Cerebellar cortex (tissue), 1 donor: Measurements from ENCODE around the gene GJD2.
A peak's percentile ranks its signal among the peaks of the same experiment; 100 is the strongest.

Experiments used
- DNase-seq: peaks from one replicate; pipeline ENCODE4 v3.0.0-alpha.2; 2015; ENCODE audit warnings: low spot score

Gene GJD2

DNA sequence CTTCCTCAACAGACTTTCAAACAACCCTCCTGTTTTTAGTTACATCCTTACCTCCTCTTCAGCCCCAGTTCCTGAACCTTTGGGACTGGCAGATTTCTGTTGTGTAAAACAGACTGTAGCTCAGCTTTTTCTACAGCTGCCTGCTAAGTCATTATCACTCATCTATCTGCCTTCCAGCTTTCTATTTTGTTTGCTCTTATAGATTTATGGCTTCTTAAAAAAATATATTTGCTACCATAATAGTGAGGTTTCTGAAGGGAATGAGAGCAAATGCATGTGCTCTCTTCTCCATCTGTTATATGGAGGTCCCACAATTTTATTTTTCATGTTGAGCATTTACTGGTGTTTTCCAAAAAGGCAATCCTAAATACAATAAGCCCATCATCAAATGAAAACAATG is 18.2 kb upstream of the GJD2 start:
- DNase-seq, result no peak

GRCh38 chr15:34772312-34772711 is 17.5 kb upstream of the GJD2 start:
- DNase-seq, result no peak

DNA sequence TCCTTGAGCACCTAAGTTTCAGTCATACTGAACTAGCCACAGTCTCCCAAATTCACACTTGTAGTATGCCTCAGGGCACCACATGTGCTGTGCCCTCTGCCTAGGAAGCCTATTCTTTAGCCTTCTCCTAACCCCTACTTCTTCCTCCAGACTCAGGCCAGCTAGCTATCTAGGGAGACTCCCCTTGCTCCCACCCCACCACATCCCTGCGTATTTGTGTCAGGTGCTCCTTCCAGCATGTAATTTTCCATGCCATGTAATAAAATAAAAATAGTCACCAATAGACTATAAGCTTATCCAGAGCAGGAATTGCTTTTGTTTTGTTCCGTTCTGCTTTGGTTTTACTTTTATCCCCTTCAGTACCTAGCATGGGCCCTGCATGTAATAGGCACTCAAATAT is 14.9 kb upstream of the GJD2 start:
- DNase-seq, result no peak

DNA sequence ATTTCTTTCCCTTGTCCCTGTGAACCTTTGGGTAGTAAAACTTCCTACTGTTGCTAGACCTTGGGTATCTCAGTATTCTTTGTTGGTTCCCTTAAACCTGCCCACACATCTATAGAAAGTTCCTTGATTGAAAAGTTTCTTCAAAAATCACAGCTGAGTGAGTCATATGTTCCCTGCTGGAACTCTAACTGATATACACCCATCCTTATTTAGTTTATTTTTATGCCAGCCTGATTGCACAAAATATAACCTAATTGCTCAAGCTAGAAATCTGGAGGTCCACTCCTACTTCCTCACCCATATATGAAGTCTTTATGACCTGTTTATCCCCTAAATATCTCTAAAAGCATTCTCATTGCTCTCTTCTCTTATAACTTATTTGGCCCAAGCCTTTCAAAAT is 13.7 kb upstream of the GJD2 start:
- no peak for DNase-seq

GRCh38 chr15:34765741-34766140 is 10.9 kb upstream of the GJD2 start:
- no peak for DNase-seq

- DNase-seq, result no peak
These were observed 6.1 kb upstream of the GJD2 start for GRCh38 chr15:34760909-34761308.

- no peak for DNase-seq
These were observed 5.2 kb upstream of the GJD2 start for GRCh38 chr15:34759992-34760391.

DNA sequence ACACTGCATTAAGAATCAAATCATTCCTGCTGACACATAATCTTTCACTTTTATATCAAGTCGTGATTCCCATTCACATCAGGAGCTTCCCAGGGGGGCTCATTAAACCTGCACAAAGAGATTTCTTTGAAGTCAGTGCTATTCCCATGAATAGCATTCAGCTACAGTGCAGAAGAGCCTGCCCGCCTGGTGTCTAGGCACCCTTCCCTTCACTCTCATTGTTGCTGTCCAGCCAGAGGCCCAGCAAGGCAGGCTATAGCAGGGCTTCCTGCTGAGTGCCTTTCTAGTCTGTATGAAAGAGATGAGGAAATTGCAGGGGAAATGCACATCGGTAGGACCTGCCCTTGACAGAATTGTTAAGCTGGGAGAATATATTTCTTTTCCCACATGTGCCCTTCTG is 4.5 kb upstream of the GJD2 start:
- no peak for DNase-seq

- no peak for DNase-seq
These were observed 2.5 kb upstream of the GJD2 start for GRCh38 chr15:34757262-34757661.

DNA sequence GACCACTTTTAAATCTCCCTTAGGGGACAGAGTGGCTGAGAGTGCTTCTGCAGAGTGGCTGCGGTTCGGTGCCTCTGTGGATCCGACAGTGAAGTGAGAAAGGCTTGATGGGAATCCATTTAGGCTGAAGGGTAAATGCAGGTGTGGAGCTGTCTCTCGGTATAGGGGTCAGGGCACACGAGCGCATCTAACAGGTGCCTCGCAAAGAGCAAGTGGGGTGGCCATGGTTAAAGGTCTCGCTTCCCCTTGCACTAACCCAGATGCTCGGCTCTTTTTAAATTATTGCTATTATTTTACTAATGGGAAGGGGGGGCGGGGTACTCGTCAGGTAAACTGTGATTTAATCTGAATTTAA is 598 bp upstream of the GJD2 start:
- no peak for DNase-seq

DNA sequence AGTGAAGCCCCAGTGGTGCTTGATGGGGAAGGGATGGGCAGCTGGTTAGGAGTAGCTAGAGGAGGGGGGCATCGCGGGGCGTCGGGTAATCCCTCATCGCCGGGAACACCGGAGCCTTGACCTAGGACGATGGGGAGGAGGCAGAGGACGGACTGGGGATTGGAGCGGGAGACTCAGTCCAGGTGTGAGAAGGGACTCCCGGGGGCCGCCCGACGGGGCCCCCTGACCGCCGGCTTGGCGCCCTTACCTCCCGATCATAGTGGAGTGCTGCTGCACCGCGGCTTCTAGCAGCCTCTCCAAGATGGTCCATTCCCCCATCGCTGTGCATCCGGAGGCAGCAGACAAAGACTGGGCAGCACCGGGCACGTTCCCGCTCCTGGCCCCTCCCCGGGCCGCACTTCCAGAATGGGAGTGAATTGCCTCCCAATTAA is 612 bp downstream of the GJD2 start:
- no peak for DNase-seq

DNA sequence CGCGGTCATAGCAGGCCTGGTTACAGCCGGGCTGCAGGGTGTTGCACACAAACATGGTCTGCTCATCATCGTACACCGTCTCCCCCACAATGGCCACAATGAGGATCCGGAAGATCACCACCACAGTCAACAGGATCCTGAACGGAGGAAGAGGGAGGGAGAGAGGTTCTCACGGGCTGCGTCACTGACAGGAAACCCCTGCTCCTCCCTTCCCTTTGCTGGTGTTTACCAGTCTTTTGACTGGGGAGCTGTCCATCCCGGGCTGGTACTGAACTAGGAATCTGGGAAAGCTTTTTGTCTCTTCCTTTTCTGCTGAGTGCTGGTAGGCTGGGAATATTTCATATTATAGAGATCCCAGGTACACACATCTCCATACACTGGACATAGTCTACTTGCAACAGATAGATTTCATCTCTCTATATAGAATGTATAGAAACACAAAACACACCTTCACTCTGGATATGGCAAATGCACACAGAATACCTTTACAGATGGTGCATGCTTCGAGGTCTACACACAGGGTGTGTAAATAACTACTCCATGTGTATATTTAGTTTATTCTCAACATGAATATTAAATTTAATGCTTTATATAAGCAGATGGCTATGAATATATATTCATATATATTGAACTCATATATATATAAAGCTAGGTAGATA is 1.4 kb downstream of the GJD2 start:
- DNase-seq, result peak; percentile 25

DNA sequence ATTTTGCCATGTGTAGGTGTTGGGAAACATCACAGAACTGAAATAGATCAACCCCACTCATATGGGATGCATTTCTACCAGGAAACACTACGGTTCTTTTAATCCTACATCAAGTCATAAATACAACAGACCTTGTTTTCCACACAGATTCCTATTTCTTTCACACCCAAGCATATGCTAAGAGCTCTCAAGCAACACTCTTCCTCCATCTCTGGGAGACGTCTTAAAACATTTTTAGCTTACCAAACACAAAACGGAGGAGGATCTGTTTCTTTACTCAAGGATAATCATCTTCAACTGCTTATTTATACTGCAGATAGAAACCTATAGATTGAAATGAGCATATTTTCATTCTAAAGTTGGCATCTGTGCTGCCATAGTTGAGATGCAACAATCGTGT is 5.1 kb downstream of the GJD2 start:
- no peak for DNase-seq

DNA sequence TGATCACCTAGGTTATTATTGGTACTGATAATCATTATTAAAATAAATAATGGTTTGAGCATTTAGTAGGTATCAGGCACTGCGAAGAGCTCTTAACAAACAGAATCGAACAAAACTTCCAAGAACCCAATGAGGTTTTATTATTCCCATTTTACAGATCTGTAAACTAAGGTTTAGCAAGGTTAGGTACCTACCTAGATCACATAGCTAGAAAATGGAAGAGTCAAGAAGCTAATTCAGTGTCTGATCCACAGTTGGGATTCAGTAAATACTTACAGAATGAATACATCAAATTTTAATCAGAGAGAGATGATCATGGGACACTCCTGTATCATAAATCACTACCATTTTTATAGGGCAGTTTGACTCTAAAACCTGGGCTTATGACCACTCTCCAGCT is 15.5 kb downstream of the GJD2 start:
- no peak for DNase-seq

DNA sequence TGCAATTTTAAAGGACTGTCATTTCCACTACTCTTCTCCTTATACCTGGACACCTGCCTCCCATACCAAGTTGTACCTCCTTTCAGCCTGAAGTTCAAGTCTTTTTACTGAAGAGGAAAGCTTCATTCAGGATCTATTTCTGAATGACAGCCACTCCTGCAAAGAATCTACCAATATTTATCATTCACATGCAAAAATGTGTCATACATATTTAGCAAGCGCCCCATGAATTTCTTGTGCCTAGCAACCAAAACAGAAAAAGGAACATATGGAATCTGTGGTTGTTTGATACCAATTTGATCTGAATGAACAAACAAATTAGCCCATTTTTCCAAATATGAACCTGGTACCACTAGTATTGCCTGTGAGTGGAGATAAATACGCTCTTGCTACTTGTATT is 16.8 kb downstream of the GJD2 start:
- DNase-seq, result no peak

DNA sequence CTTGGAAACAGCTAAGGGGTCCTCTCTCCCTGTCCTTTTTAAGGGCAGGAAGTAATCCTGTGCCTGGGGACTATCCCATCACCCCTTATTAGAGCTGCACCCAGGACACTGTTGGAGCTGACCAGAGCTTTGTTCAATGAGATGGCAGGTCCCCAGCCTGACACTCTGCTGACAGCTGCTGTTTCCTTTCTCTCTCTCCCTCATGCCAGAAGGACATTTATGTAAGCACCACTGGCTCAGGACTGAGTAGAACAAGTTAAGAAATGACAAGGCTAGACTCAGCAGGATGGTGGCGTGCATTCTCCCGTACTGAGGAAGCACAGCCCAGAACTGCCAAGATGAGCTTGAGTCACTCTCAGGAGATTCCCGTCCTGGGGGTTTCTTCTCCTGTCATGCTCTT is 17.3 kb downstream of the GJD2 start:
- DNase-seq, result no peak

GRCh38 chr15:34734303-34734702 is 20.5 kb downstream of the GJD2 start:
- DNase-seq, result no peak

DNA sequence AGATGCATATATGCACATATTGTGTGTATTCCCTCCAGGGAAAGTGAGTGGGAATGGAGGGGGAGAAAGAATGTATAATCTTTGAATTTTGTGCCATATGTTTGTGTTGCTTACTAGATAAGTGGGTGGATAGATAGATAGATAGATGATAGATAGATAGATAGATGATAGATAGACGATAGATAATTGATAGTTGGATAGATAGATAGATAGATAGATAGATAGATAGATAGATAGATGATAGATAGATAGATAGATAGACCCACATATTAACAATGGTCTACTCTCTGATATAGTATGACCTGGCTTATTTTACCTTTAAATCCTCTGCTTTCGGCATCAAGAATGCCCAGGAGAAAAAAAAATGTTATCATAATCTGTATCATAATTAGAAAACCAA is 21.2 kb downstream of the GJD2 start:
- DNase-seq, result no peak

GRCh38 chr15:34732430-34732829 is 22.4 kb downstream of the GJD2 start:
- DNase-seq, result no peak

DNA sequence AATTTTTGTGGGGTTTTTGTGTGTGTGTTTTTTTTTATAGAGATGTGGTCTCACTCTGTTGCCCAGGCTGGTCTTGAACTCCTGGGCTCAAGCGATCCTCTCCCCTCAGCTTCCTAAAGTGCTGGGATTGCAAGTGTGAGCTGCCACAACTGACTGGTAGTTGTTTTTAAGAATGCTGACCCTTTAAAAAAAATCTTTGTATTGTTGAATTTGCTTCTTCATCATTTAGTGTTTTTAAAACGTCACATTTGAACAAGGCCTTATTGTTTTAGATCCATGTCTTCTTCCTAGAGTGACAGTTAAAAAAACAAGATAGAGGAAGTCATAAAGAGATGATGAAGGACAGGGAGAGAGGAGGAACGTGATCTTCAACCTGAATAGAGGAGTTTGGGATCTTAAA is 24.1 kb downstream of the GJD2 start:
- no peak for DNase-seq

DNA sequence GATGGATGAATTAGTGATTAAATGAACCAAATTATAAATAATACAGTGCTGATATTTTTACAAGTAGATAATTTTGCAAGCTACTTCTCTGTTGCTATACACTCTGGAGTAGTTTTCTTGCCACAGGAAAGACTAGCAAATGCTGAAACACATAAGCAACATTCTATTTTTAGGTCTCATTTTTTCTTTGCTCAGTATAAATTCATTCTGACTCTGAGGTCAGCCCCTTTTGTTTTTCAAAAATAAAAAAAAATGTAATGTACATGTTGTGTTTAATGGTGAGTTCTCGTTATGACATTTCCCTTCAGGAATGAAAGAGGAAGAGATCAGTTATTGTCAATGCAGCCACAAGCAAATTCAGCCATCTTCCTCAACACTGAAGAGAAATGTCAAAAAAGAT is 24.9 kb downstream of the GJD2 start:
- no peak for DNase-seq

DNA sequence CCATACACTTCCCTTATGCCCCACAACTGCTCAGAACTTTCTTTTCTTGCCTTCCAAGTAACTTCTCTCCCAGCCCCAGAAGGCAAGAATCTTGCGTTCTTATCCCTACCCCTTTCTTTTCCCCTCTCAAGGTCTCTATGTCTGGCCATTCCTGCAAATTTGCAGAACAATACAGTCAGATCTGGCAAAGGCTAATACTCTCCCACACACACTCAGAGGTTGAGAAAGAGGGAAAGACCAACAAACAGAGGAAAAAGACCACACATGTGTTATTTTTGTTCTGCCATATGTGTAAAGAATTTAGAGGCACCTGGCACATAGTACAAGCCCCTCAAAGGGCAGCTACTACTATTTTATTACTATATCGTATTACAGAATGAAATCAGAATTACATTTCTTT is 25.7 kb downstream of the GJD2 start:
- DNase-seq, result no peak

DNA sequence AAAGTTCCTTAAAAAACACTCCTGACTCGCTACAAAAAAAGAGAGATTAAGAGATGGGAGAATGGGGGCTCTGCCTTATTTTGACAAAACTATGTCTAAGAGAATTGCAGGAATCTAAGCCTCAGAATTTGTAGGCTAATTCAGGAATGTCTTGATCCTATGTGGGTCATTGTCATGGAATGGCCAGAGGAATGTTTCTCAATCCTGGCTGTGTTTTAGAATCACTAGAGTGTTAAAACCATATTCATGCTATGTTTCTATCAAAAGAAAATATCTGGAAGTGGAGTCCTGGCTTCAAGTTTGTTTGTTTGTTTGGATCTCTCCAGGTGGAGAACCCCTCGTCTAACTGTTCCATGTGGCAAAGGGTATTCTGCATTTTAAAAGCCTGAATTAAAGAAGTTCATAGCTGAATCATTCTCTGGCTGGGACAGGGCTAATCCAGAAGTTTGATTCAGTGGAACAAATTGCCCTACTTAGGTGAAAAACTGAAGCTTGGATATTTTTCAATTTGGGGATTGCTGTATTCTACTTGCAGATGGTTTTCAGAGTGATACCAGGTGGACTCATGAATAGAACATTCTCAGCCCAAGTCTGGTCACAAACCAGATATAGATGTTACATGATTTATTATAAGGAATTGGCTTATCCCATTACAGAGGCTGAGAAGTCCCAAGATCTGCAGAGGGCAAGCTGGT is 28.2 kb downstream of the GJD2 start:
- no peak for DNase-seq

- DNase-seq, result no peak
These were observed 29.2 kb downstream of the GJD2 start for GRCh38 chr15:34725556-34725955.
